ENCODE data around the gene EGR1.
A peak's percentile ranks its signal among the peaks of the same experiment; 100 is the strongest.

The EGR1 gene

GRCh38 chr5:138465261-138466124, at the start of gene EGR1:
EGR1 (plus strand) TSS chr5:138465479; CDS start chr5:138465762, 283 bp downstream.
- peak; percentile 89 for DNase-seq

- DNase-seq = no peak
These were observed 46.8 kb upstream of the EGR1 start for GRCh38 chr5:138418444-138418843.

GRCh38 chr5:138425079-138425478, 40.2 kb upstream of the EGR1 start:
- no peak for DNase-seq

- no peak for DNase-seq
These were observed 29.3 kb upstream of the EGR1 start for GRCh38 chr5:138435943-138436342.

- no peak for DNase-seq
These were observed 27.1 kb upstream of the EGR1 start for GRCh38 chr5:138438003-138438723.

GRCh38 chr5:138438724-138439476, 26.4 kb upstream of the EGR1 start, which contains the start of gene REEP2:
REEP2 (plus strand) TSS chr5:138439057; CDS start chr5:138439209, 152 bp downstream.
- DNase-seq = peak; percentile 64

GRCh38 chr5:138439477-138440158, 25.7 kb upstream of the EGR1 start:
- DNase-seq = no peak

GRCh38 chr5:138440159-138441073, 24.9 kb upstream of the EGR1 start:
- no peak for DNase-seq

- DNase-seq = no peak
These were observed 24.1 kb upstream of the EGR1 start for GRCh38 chr5:138441221-138441620.

GRCh38 chr5:138444078-138444773, 21.1 kb upstream of the EGR1 start:
- no peak for DNase-seq

- DNase-seq = no peak
These were observed 20.3 kb upstream of the EGR1 start for GRCh38 chr5:138444774-138445546.

- DNase-seq = no peak
These were observed 19.6 kb upstream of the EGR1 start for GRCh38 chr5:138445547-138446271.

- no peak for DNase-seq
These were observed 17.2 kb upstream of the EGR1 start for GRCh38 chr5:138448070-138448469.

- no peak for DNase-seq
These were observed 16.5 kb upstream of the EGR1 start for GRCh38 chr5:138448481-138449398.

GRCh38 chr5:138449501-138450239, 15.6 kb upstream of the EGR1 start:
- peak; percentile 73 for DNase-seq

- no peak for DNase-seq
These were observed 14.3 kb upstream of the EGR1 start for GRCh38 chr5:138450971-138451370.

- DNase-seq = no peak
These were observed 12.6 kb upstream of the EGR1 start for GRCh38 chr5:138452720-138453119.

Measured in stimulated activated naive CD4-positive, alpha-beta T cell treated with Interleukin-2 at 50 U/mL for 16 hours (primary cell).